ENCODE data around the gene CUX1.

DNA sequence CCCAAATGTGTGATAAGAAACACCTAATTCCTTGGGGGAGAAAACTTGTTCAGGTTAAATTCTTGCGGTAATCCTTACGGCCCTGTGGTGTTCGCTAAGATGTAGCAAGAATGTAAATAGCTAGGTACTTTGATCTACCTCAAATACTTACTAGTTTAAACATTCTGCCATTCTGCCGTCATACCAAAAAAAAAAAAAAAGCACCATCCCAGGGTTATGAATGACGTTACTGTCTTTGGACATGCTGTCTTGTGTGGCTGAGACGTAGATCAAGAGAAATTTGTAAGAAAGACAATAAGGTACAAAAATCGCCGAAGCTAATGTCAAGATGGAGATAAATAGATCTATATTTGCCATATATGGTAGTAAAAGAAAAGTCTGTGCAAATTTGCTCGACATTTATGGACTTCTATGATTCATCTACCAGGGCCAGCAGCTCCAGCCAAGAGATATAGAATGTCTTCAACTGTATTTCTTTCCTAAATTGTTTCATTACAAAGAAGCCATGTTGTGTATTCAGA is 195.6 kb downstream of the CUX1 start:
- TF ChIP-seq CTCF (IDR thresholded peaks at IDR 0.05; ENCODE audit: borderline replicate concordance, extremely low read depth, low read length, poor library complexity, severe bottlenecking) (no peak), EZH2 (IDR thresholded peaks at IDR 0.05; ENCODE audit: borderline replicate concordance, low read depth, low read length, severe bottlenecking) (no peak)
